HG03097 (cell line): ENCODE results near the gene DISC1.

Experiments used
- ATAC-seq: cut with Tn5 transposase; IDR thresholded peaks from one replicate; pipeline ENCODE4 v1.9.1; 2021; ENCODE audit not compliant: unreplicated experiment, low FRiP score

The DISC1 gene

GRCh38 chr1:231841616-231842344 lies 215.2 kb downstream of the DISC1 start:
- no peak for ATAC-seq

- no peak for ATAC-seq
Observed at GRCh38 chr1:231842441-231842840, 215.9 kb downstream of the DISC1 start.

DNA sequence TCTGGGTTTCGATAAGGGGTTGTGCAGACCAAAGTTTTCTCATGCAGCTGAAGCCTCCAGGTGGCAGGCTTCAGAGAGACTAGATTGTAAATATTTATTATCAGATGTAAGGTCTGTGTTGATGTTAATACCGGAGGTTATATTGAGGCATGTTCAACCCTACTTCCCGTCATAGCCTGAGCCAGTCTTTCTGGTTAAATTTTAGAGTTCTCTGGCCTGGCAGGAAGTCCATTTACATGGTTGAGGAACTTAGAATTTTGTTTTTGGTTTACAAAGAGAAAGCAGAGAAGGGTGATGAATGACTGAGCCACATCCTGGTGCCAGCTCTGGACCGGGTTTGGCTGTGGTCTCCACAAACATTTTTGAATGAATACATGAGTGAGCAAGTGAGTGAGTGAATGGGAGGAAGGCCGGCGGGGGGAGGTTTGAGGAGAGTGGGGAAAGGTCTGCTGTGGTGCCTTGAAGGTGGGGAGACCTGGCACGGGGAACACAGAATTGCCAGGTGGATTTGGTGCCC lies 218.5 kb downstream of the DISC1 start:
- ATAC-seq = peak; percentile 74

DNA sequence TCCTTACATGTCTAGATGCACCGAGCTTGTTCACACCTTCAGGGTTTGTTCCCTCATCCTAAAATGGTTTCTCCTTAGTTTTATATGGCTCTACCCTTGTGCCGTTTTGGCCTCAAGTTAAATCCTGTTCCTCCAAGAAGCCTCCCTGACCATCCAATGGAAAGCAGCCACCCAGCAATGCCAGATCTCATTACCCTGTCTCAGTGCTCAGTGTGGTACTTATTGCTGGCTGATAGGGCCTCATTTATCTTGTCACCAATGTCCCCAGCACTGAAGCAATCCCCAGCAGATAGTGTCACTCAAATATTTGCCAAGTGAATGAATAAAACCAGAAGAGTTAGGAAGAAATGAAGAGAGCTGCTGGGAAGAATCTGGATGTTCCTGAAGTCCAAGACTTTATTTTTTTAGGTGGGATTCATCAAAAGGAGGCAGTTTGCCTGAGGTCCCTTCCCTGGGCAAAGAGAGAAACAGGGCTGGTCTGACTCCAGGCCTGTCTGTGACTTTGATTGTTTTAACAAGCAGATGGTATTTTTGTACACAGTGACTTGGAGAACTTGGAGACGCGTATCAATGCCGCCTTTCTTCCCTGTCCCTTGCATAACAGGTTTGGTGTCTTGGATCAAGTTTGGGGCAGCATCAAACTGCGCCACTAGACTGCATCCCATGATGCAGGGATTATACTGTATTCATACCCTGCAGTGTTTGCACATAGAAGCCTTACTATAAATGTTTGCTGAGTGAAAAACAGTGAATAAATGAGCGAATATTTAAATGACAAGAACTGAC lies 221.2 kb downstream of the DISC1 start:
- no peak for ATAC-seq

GRCh38 chr1:231849981-231850380 lies 223.4 kb downstream of the DISC1 start:
- no peak for ATAC-seq

DNA sequence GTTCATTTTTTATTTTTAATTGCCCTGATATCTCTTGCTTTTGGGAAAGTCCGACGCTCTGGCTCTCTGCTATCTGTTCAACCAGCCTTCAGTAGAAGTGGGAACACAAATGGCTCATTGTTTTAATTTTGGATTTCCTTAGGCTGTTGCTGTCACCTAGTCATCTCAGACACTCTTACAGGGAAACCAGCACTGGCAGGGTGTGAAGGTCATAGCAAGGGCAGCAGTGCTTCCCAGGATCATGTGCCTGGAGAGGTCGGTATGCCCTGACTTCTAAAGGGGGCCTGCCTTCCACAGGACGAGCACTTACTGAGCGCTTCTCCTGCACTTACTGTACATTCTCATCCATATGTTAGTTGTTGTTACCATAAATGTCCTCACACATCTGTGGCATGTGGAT lies 224.2 kb downstream of the DISC1 start:
- no peak for ATAC-seq

- no peak for ATAC-seq
Observed at GRCh38 chr1:231853588-231854207, 227.1 kb downstream of the DISC1 start.

DNA sequence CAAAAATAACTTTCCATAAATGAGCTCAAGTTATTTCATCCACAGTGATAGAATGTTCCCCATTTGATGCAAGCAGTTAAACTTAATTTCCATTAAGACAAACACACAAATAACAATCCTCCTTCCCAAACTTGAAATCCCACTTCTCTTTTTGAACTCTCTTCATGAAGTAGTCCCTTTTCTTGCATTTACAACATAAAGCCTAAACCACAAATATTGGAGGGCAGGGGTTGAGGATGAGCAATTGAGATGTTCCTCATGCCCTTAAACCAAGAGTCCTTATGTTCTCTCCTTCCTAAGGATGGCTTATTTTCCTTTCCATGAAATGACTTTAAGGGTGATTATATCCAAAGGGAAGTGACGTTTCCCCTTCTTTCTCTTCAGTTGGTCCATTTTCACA lies 228.8 kb downstream of the DISC1 start:
- ATAC-seq = no peak

DNA sequence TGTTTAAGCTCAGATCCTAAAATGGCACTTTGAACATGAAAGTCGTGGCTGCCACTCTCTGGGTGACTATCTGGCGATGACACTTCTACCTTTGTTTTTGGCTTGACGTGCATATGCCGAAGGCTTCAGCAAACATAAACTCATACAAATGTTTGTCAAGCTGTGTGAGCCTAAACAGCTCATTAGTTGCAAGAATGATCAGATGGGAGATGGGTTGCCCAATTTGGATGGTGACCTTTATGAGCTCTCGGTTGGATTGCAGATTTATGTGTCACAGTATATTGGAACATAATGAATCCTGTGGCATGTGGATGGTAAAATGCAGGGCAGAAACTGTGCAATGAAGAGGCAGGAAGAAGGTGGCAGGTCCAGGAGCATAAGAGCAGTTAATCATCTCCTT lies 229.3 kb downstream of the DISC1 start:
- ATAC-seq = no peak

DNA sequence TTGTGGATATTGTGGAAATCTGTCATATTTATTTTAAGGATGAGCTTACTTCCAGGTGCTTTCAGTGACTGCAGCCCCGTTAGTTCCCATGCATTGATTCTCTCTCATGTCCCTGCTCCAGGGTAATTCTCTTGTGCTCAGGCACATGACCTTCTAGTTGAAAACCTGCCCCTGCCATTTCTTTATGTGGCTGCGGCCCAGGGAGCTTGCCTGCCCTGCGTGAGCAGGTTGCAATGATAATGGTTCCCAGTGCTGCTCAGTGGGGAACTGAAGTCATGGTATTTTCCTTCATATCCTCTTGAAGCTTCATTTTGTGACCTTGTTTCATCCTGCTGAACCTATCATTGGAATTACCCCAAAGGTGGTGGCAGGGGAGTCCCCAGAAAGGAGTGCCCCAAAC lies 229.8 kb downstream of the DISC1 start:
- ATAC-seq = no peak

DNA sequence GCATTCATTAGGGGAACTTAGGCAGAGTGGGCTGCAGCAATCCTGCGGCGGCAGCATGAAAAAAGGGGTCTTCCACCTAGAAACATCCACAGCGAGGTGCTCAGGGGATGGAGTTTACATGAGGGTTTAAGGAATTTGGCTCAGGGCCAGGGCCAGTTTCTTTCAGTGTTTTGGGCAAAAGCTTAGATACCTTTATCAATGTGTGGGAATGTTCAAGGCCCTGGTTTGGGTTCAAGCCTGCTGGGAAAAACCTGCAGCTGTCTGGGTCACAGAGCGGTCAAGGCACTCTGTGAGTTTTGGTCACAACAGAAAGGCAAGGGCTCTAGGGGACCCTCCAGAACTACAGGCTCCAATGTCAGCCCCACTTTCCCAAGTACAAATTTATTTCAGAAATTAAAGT lies 230.3 kb downstream of the DISC1 start:
- no peak for ATAC-seq

- ATAC-seq = no peak
Observed at GRCh38 chr1:231857609-231858135, 231.1 kb downstream of the DISC1 start.

- no peak for ATAC-seq
Observed at GRCh38 chr1:231860221-231861088, 233.9 kb downstream of the DISC1 start.

- no peak for ATAC-seq
Observed at GRCh38 chr1:231861541-231862481, 235.2 kb downstream of the DISC1 start.

DNA sequence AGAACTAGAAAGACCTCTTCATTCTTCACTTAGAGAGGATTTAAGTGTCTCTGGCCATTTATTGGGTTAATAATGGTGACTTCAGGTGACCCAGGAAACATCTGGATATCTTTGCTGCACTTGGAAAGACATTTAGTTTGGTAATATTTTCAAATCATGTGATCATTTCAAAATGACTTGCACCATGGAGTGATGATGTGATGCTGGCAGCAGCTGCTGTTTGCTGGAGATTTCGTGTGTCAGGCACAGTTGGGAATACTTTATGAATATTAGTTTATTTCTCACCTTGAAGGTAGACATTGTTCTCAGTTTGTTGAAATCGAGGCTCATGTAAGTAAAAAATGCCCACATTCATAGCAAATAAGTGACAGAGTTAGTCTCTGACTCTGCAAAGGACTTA lies 236.0 kb downstream of the DISC1 start:
- ATAC-seq = no peak

DNA sequence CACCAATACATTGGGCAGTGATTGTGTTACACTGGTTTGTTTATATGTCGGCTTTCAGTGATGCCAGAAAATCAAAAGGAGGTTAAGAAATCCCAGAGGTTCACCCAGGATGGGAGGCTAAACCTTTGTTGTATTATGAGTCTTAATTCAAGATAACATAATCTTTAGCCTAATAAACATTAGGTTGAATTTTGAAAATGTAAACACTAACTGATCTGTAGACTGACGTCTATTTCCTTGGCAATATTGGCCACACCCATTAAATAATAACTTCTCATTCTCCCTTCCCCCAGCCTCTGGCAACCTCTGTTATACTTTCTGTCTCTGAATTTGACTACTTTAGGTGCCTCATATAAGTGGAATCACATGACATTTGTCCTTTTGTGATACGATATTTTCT lies 238.7 kb downstream of the DISC1 start:
- ATAC-seq = no peak

DNA sequence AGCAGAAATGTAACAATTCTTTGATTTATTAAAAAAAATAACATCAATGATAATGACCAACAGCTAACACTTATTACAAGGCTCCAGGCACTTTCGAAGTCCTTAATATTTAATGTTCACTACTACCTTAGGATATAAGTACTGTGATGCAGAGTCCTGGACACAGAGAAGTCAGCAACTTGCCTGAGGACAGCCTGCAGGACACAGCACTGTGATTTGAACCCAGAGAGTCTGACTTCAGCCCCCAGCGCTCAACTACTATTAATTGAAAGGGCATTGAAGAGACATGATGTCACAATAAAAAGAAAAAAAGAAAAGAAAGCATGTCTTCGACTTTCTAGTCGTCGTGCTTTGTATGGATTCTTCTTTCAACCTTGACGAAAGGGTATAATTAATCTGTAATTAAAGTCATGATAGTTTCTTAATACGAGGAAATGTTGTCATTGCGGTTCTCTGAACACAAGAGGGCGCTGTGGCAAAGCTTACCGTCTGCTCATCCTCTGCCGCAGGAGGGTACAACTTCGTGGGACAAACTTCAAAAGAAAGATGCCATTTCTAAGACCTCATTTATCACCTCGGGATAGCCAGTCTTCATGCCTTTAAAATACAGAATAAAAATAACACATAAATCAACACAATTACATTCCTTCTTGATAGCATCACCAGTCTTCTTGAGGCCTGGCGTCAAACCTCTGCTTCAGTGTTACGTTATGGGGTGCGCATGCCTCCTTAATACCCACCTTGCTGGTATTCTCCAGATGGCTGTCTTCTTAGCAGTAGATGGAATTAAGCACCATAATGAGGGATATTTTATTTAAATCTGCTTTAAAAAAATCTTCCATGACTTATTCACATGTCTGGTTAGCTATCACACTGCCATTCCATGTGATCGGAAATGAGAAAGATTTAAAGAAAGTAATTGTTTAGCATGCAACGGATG lies 240.1 kb downstream of the DISC1 start:
- ATAC-seq = no peak

DNA sequence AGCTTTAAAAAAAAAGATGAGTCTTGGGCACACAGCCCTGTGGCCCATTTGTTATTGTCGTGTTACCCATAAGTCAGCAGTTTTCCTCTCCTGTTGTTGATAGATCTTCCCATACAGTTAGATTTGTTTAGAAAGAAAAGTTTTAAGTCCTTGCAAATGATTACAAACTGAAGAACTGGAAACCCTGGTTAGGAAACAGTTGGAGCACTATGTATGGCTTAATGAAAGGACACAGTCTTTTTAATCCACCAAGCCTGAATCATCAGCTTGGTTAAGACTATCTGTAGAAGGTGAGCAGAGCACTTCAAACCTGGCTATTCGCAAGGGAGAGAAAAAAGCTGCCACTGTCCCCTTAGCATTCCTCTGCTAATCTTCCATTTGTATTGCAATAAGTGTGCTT lies 241.0 kb downstream of the DISC1 start:
- no peak for ATAC-seq
